Keratinocyte (primary cell): ENCODE results near the gene TIMD4.
"Not testable (repeated sequence)": the region's sequence is repeated elsewhere in the genome, so short reads cannot be mapped to it uniquely, and the experiment has no call there.

Source experiments
- EZH2 ChIP-seq: IDR thresholded peaks from one replicate; pipeline ENCODE4 v1.6.1; 2012; ENCODE audit warnings: inconsistent platforms, mild to moderate bottlenecking, low read length, moderate library complexity
- TF ChIP-seq, protein P1 (sequence below), 3 experiments: IDR thresholded peaks in 1 of 3; conservative IDR thresholded peaks in 1 of 3; optimal IDR thresholded peaks in 1 of 3; 2 replicates in 2 of 3; 3 replicates in 1 of 3; pipeline versions ENCODE3 to v1.5.1; 2011; ENCODE audit warnings: low read length in 3 of 3, mild to moderate bottlenecking in 3 of 3, moderate library complexity in 2 of 3, control low read depth in 1 of 3, inconsistent platforms in 1 of 3; ENCODE audit not compliant: insufficient read depth in 2 of 3; ENCODE audit errors: extremely low read depth in 1 of 3

DNA sequence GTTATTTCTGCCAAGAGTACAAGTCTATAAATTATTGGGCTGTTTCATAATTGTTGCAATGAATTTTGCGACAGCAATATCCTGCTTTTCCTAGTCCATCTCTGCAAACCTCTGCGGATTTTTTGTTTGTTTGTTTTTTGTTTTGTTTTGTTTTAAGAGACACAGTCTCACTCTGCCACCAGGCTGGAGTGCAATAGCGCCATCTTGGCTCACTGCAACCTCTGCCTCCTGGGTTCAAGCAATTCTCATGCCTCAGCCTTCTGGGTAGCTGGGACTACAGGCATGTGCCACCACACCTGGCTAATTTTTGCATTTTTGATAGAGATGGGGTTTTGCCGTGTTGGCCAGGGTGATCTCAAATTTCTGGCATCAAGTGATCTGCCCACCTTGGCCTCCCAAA lies 37.3 kb downstream of the TIMD4 start:
- TF ChIP-seq, protein P1, sequence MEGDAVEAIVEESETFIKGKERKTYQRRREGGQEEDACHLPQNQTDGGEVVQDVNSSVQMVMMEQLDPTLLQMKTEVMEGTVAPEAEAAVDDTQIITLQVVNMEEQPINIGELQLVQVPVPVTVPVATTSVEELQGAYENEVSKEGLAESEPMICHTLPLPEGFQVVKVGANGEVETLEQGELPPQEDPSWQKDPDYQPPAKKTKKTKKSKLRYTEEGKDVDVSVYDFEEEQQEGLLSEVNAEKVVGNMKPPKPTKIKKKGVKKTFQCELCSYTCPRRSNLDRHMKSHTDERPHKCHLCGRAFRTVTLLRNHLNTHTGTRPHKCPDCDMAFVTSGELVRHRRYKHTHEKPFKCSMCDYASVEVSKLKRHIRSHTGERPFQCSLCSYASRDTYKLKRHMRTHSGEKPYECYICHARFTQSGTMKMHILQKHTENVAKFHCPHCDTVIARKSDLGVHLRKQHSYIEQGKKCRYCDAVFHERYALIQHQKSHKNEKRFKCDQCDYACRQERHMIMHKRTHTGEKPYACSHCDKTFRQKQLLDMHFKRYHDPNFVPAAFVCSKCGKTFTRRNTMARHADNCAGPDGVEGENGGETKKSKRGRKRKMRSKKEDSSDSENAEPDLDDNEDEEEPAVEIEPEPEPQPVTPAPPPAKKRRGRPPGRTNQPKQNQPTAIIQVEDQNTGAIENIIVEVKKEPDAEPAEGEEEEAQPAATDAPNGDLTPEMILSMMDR (optimal IDR thresholded peaks at IDR 0.05 in 1 of 3, IDR thresholded peaks at IDR 0.05 in 1 of 3, conservative IDR thresholded peaks at IDR 0.05 in 1 of 3; ENCODE audit: extremely low read depth in 1 of 3, insufficient read depth in 2 of 3, low read length in 3 of 3), result not testable (repeated sequence)
- not testable (repeated sequence) for TF ChIP-seq EZH2
